ENCODE data around the gene CLTCL1.

- TF ChIP-seq CTCF (IDR thresholded peaks at IDR 0.05) (no peak), POLR2A (IDR thresholded peaks at IDR 0.05) (no peak)
Measured at GRCh38 chr22:19290400-19291217, 910 bp downstream of the CLTCL1 start.
